H1 (cell line): ENCODE measurements around the gene CCDC175. TPM values are rescaled to one million over a fixed set of nuclear protein-coding genes. Genes with fewer than 3 reads are reported as not detected.

Experiments used
- CTCF ChIA-PET: fragments of 300-600 bp; sonication (Branson Sonifier 250); formaldehyde crosslinking; loops from one replicate; lab custom pipeline; 2021; ENCODE audit not compliant: partially characterized antibody; lab: Charles Lee
- POLR2A ChIA-PET: fragments of 300-600 bp; sonication (Branson Sonifier 250); formaldehyde crosslinking; loops from one replicate; lab custom pipeline; 2021; ENCODE audit warnings: inconsistent platforms; ENCODE audit not compliant: partially characterized antibody; lab: Charles Lee
- DNase-seq, 2 experiments: peaks; one replicate each; pipeline versions ENCODE4 v3.0.0 to v3.0.0-alpha.2; 2010 to 2022; ENCODE audit warnings: low spot score in 2 of 2, low read depth in 1 of 2, mixed read lengths in 1 of 2
- FAIRE-seq: peaks from 2 replicates; lab custom pipeline; 2011; peaks lifted over from hg19 to GRCh38; lab: Jason Lieb, UNC
- H2AFZ ChIP-seq: 2 replicates; pipeline ENCODE4 v1.8.1; 2012; ENCODE audit warnings: low read length, inconsistent platforms
- H2AK5ac ChIP-seq: 2 replicates; pipeline ENCODE4 v1.6.1; 2013; ENCODE audit warnings: low read depth, low read length
- H2BK120ac ChIP-seq: replicated peaks from 2 replicates; pipeline ENCODE3; 2013; ENCODE audit warnings: low read depth, low read length, inconsistent platforms
- H2BK12ac ChIP-seq: 2 replicates; pipeline ENCODE4 v1.6.1; 2013; ENCODE audit warnings: low read depth, low read length
- H2BK15ac ChIP-seq: 2 replicates; pipeline ENCODE4 v1.6.1; 2013; ENCODE audit warnings: low read length
- H2BK20ac ChIP-seq: 2 replicates; pipeline ENCODE4 v1.6.1; 2013; ENCODE audit warnings: low read length
- H2BK5ac ChIP-seq: 2 replicates; pipeline ENCODE4 v1.6.1; 2013; ENCODE audit warnings: low read depth, low read length
- H3K14ac ChIP-seq: 2 replicates; pipeline ENCODE4 v1.6.1; 2013; ENCODE audit warnings: inconsistent platforms; ENCODE audit not compliant: insufficient read length
- H3K18ac ChIP-seq: 2 replicates; pipeline ENCODE4 v1.6.1; 2013; ENCODE audit warnings: low read length; ENCODE audit errors: extremely low read depth
- H3K23ac ChIP-seq: 2 replicates; pipeline ENCODE4 v1.6.1; 2013; ENCODE audit warnings: inconsistent platforms; ENCODE audit not compliant: insufficient read length
- H3K23me2 ChIP-seq: 2 replicates; pipeline ENCODE4 v1.6.1; 2013; ENCODE audit warnings: low read depth, low read length
- H3K27ac ChIP-seq: 2 replicates; pipeline ENCODE4 v1.6.1; 2011; ENCODE audit warnings: low read depth, low read length, inconsistent platforms
- H3K27me3 ChIP-seq, 4 experiments: replicated peaks in 1 of 4; 1 replicate in 1 of 4; 2 replicates in 3 of 4; pipeline versions ENCODE4 v1.6.1 to v1.8.1; 2011 to 2013; ENCODE audit warnings: low read length in 3 of 4, mild to moderate bottlenecking in 3 of 4, inconsistent platforms in 2 of 4, mixed read lengths in 2 of 4, moderate library complexity in 1 of 4; ENCODE audit not compliant: control insufficient read depth in 3 of 4, insufficient read depth in 3 of 4; ENCODE audit errors: extremely low read depth in 1 of 4
- H3K36me3 ChIP-seq, 4 experiments: 2 replicates each; pipeline versions ENCODE4 v1.6.1 to v1.8.1; 2011 to 2013; ENCODE audit warnings: mild to moderate bottlenecking in 4 of 4, low read length in 3 of 4, moderate library complexity in 2 of 4, control low read depth in 1 of 4, inconsistent platforms in 1 of 4; ENCODE audit not compliant: insufficient read depth in 4 of 4, control insufficient read depth in 2 of 4
- H3K4ac ChIP-seq: replicated peaks from 2 replicates; pipeline ENCODE3; 2013; ENCODE audit warnings: low read length, low read depth, mixed read lengths, inconsistent platforms; ENCODE audit not compliant: insufficient read length
- H3K4me1 ChIP-seq, 4 experiments: replicated peaks in 1 of 4; 1 replicate in 1 of 4; 2 replicates in 3 of 4; pipeline versions ENCODE4 v1.6.1 to v1.8.1; 2011 to 2013; ENCODE audit warnings: low read length in 3 of 4, inconsistent platforms in 2 of 4, mixed read lengths in 1 of 4; ENCODE audit not compliant: insufficient read depth in 4 of 4, control insufficient read depth in 3 of 4
- H3K4me2 ChIP-seq, 2 experiments: 2 replicates each; pipeline versions ENCODE4 v1.6.1 to v1.8.1; 2011 to 2013; ENCODE audit warnings: low read depth in 2 of 2, low read length in 2 of 2, control low read depth in 1 of 2, inconsistent platforms in 1 of 2, mild to moderate bottlenecking in 1 of 2; ENCODE audit not compliant: insufficient read depth in 1 of 2
- H3K4me3 ChIP-seq, 4 experiments: fragments of 200-600, 300-600 bp in 1 of 4; sonication (generic), shearing (Covaris generic), sonication (Bioruptor Twin) in 1 of 4; 2 replicates each; pipeline versions ENCODE4 v1.5.1 to v1.8.1; 2011 to 2016; ENCODE audit warnings: low read length in 4 of 4, low read depth in 3 of 4, control low read depth in 2 of 4, inconsistent platforms in 2 of 4, mild to moderate bottlenecking in 2 of 4, mixed read lengths in 1 of 4, moderate library complexity in 1 of 4; ENCODE audit not compliant: insufficient read depth in 2 of 4; ENCODE audit errors: extremely low read depth in 1 of 4
- H3K56ac ChIP-seq: replicated peaks from 2 replicates; pipeline ENCODE3; 2013; ENCODE audit warnings: low read depth, mild to moderate bottlenecking, mixed read lengths, low read length, inconsistent platforms; ENCODE audit not compliant: insufficient read length
- H3K79me1 ChIP-seq: 2 replicates; pipeline ENCODE4 v1.6.1; 2013; ENCODE audit warnings: low read depth, low read length, control low read depth
- H3K79me2 ChIP-seq, 2 experiments: 2 replicates each; pipeline versions ENCODE4 v1.6.1 to v1.8.1; 2012 to 2013; ENCODE audit warnings: low read length in 2 of 2, mild to moderate bottlenecking in 2 of 2, inconsistent platforms in 1 of 2; ENCODE audit not compliant: insufficient read depth in 2 of 2, control insufficient read depth in 1 of 2
- H3K9ac ChIP-seq, 4 experiments: replicated peaks in 1 of 4; 1 replicate in 1 of 4; 2 replicates in 3 of 4; pipeline versions ENCODE4 v1.6.1 to v1.8.1; 2011 to 2013; ENCODE audit warnings: low read depth in 3 of 4, low read length in 3 of 4, control low read depth in 2 of 4, mild to moderate bottlenecking in 2 of 4, moderate library complexity in 2 of 4, inconsistent platforms in 1 of 4; ENCODE audit errors: extremely low read depth in 1 of 4
- H3K9me3 ChIP-seq, 2 experiments: 2 replicates each; pipeline versions ENCODE4 v1.6.1 to v1.8.1; 2012 to 2013; ENCODE audit warnings: mild to moderate bottlenecking in 2 of 2, moderate library complexity in 2 of 2, control low read depth in 1 of 2, inconsistent platforms in 1 of 2, low read depth in 1 of 2, low read length in 1 of 2, mixed read lengths in 1 of 2; ENCODE audit not compliant: insufficient read depth in 2 of 2
- H4K20me1 ChIP-seq, 2 experiments: replicated peaks in 1 of 2; 2 replicates each; pipeline versions ENCODE3 to v1.8.1; 2011 to 2013; ENCODE audit warnings: inconsistent platforms in 2 of 2, low read length in 2 of 2, mild to moderate bottlenecking in 1 of 2; ENCODE audit not compliant: insufficient read depth in 2 of 2, control insufficient read depth in 1 of 2
- H4K5ac ChIP-seq: 2 replicates; pipeline ENCODE4 v1.6.1; 2013; ENCODE audit warnings: low read length, low read depth, mixed read lengths, inconsistent platforms; ENCODE audit not compliant: insufficient read length
- H4K8ac ChIP-seq: 2 replicates; pipeline ENCODE4 v1.8.0; 2013; ENCODE audit warnings: mild to moderate bottlenecking, moderate library complexity, low read length, inconsistent platforms; ENCODE audit not compliant: insufficient read depth; ENCODE audit errors: extremely low read depth
- H4K91ac ChIP-seq: replicated peaks from 2 replicates; pipeline ENCODE3; 2013; ENCODE audit warnings: low read length, mixed read lengths, inconsistent platforms; ENCODE audit not compliant: insufficient read length
- ASH2L ChIP-seq: fragments of 200-600, 300-600 bp; sonication (generic); IDR thresholded peaks from one replicate; pipeline ENCODE4 v1.7.1; 2017; ENCODE audit warnings: low read length
- BCL11A ChIP-seq, 2 experiments: IDR thresholded peaks; one replicate each; pipeline ENCODE4 v1.6.1; 2011; ENCODE audit warnings: low read depth in 2 of 2, low read length in 2 of 2, mild to moderate bottlenecking in 2 of 2
- CEBPB ChIP-seq: IDR thresholded peaks from 2 replicates; pipeline ENCODE4 v1.6.1; 2012; ENCODE audit warnings: low read depth, low read length
- CHD1 ChIP-seq: IDR thresholded peaks from 2 replicates; pipeline ENCODE4 v1.6.1; 2012; ENCODE audit warnings: low read depth, low read length, improper control_type of control experiment
- KDM5A ChIP-seq: fragments of 200-600 bp; IDR thresholded peaks from 2 replicates; pipeline ENCODE4 v1.7.1; 2012; ENCODE audit warnings: mild to moderate bottlenecking, low read length, inconsistent platforms, mixed read lengths
- NRF1 ChIP-seq: IDR thresholded peaks from 2 replicates; pipeline ENCODE4 v1.6.1; 2011; ENCODE audit warnings: mild to moderate bottlenecking, low read depth, low read length, improper control_type of control experiment
- RBBP5 ChIP-seq: IDR thresholded peaks from 2 replicates; pipeline ENCODE4 v1.7.1; 2012; ENCODE audit warnings: low read depth, mild to moderate bottlenecking, inconsistent platforms, low read length, moderate library complexity, borderline replicate concordance
- SAP30 ChIP-seq: fragments of 300-600 bp; sonication (generic); IDR thresholded peaks from 2 replicates; pipeline ENCODE4 v1.7.1; 2012; ENCODE audit warnings: low read length, moderate library complexity, mild to moderate bottlenecking, inconsistent platforms; ENCODE audit not compliant: insufficient read depth, insufficient replicate concordance
- SIN3A ChIP-seq, 2 experiments: IDR thresholded peaks in 1 of 2; conservative IDR thresholded peaks in 1 of 2; 2 replicates each; pipeline ENCODE4 v1.6.1; 2011 to 2012; ENCODE audit warnings: low read length in 2 of 2, improper control_type of control experiment in 1 of 2, low read depth in 1 of 2, mild to moderate bottlenecking in 1 of 2
- SUZ12 ChIP-seq: fragments of 200-600 bp; sonication (generic); IDR thresholded peaks from 2 replicates; pipeline ENCODE4 v1.6.1; 2012; ENCODE audit warnings: mild to moderate bottlenecking, inconsistent platforms, low read length, moderate library complexity, mixed read lengths
- TAF1 ChIP-seq: IDR thresholded peaks from 2 replicates; pipeline ENCODE4 v1.6.1; 2011; ENCODE audit warnings: mild to moderate bottlenecking, low read depth, low read length
- WGBS, 2 experiments: shearing (Covaris generic) in 1 of 2; methylation state at CpG; one replicate each; pipeline versions ENCODE4 v1.1.6 to v1.1.7; 2013 to 2015; ENCODE audit warnings: low lambda C conversion rate in 2 of 2, mixed read lengths in 2 of 2, inconsistent platforms in 1 of 2, low coverage in 1 of 2, missing lambda C conversion rate in 1 of 2; ENCODE audit not compliant: insufficient replicate concordance in 2 of 2, insufficient coverage in 1 of 2, insufficient read length in 1 of 2; ENCODE audit errors: extremely low coverage in 1 of 2, missing lambda C conversion rate in 1 of 2; 5-methylcytosine and 5-hydroxymethylcytosine counted together
- polyA plus RNA-seq, 7 experiments: library from polyadenylated mRNA; depleted of rRNA in 3 of 7; stranded (reverse) in 5 of 7; unstranded in 2 of 7; fragments of >200 nt in 5 of 7; fragments of 200-250 nt in 2 of 7; gene quantifications; 1 replicate in 5 of 7; 2 replicates in 1 of 7; 4 replicates in 1 of 7; pipeline versions ENCODE4 v1.2.1 to v1.2.3, GENCODE V29; 2011 to 2013; ENCODE audit warnings: missing spikeins in 2 of 7, mixed read lengths in 2 of 7
- total RNA-seq: library from RNA; stranded (reverse); fragmentation: NEBNext Ultra II Directional; extraction: Animal tissue kit (Norgen Biotek cat#: 25700); gene quantifications from 2 replicates; pipeline ENCODE4 v1.2.1, GENCODE V29; 2021
- TF ChIP-seq, protein P1 (sequence below): IDR thresholded peaks from 2 replicates; pipeline ENCODE4 v1.6.1; 2012; ENCODE audit warnings: inconsistent platforms

Gene CCDC175
- total and polyA plus RNA-seq, 2 of the 8 experiments (the other 6 are each of a cell fraction or from before 2014, with no cell fraction given), result 0.19 TPM; not detected in 1

DNA sequence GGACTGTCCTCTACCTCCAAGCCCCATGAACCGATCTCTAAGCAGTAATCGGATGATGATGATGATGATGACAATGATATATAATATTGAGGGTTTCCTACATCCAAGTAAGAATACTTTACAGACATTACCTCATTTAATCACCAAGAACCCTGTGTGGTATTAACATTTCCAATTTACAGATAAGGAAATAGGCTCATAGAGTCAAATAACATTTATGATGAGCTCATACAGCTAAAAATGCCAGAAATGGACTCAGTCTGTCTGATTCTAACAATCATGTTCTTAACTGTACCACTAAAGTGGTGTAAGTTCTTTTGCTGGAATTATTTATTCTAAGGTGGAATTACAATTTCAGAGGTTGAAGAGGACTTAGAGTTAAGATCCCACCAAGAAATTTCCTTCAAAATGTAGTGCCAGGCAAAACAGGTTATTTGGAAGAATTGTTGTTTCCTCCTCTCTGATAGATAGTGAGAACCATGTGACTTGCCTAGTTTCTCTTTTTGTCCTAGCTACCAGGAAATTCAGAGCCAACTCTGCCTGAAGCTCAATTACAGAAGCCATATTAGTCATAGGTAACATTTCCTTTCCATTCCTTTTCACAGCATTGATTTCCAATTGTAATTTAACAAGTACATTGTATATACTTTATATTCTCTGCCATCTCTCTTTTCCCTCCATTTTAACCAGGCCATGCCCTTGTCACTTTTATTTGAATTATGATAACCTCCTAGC lies 23.8 kb upstream of the CCDC175 start:
- Histone ChIP-seq H2BK15ac (no peak overlapping the region), H3K23ac (no peak overlapping the region), H2AK5ac (no peak overlapping the region), H2BK12ac (no peak overlapping the region), H3K14ac (no peak overlapping the region), H3K27ac (no peak overlapping the region), H4K20me1 (no peaks in the 10 kb centered on the region), H3K56ac (no peak overlapping the region), H3K79me2 (no peaks in the 10 kb centered on the region), H4K5ac (no peak overlapping the region), H2BK5ac (no peak overlapping the region), H2AFZ (no peak overlapping the region), H3K36me3 (no peaks in the 10 kb centered on the region), H2BK120ac (no peak overlapping the region), H3K4me3 (no peak overlapping the region), H3K9me3 (no peaks in the 10 kb centered on the region), H3K4me1 (no peaks in the 10 kb centered on the region), H4K91ac (no peak overlapping the region), H3K79me1 (no peaks in the 10 kb centered on the region), H3K9ac (no peak overlapping the region), H3K4me2 (no peak overlapping the region), H3K23me2 (no peaks in the 10 kb centered on the region), H4K8ac (no peak overlapping the region), H3K4ac (no peak overlapping the region), H3K27me3 (no peaks in the 10 kb centered on the region), H2BK20ac (no peak overlapping the region), H3K18ac (no peak overlapping the region)
- DNase-seq (no peak), FAIRE-seq (no peak)
- ChIA-PET POLR2A (interaction anchor here (1.0 kb wide), 1 partner anchor 10 kb away, joined by 3 read pairs; no protein-coding TSS in a partner anchor), CTCF (interaction anchor here (1.7 kb wide), 1 partner anchor 24 kb away, joined by 10 read pairs; the partner anchor contains the start of gene CCDC175)
- TF ChIP-seq ASH2L (no peak), KDM5A (no peak), TAF1 (no peak), SUZ12 (no peak), BCL11A (IDR thresholded peaks at IDR 0.05; ENCODE audit: low read depth in 2 of 2, low read length in 2 of 2) (no peak), SIN3A (conservative IDR thresholded peaks at IDR 0.05 in 1 of 2, IDR thresholded peaks at IDR 0.05 in 1 of 2; ENCODE audit: low read depth in 1 of 2, low read length in 2 of 2) (no peak), CEBPB (no peak), RBBP5 (no peak), SAP30 (no peak), NRF1 (no peak), CHD1 (no peak)
- TF ChIP-seq, protein P1, sequence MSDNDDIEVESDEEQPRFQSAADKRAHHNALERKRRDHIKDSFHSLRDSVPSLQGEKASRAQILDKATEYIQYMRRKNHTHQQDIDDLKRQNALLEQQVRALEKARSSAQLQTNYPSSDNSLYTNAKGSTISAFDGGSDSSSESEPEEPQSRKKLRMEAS, result no peak
- 93% methylated on average over 2 of the region's 2 CpGs; no CpG with 5 or more reads in 1 of the 2 experiments for WGBS, 2 experiments
